VCaP (cell line): ENCODE measurements around the gene WDR19.

ENCODE experiments used
- H3K27ac ChIP-seq: fragments of 450-650 bp; 2 replicates; pipeline ENCODE4 v1.5.1; 2017
- TF ChIP-seq, protein P1 (sequence below): fragments of 450-650 bp; conservative IDR thresholded peaks from 2 replicates; pipeline ENCODE4 v1.5.1; 2017; ENCODE audit warnings: mild to moderate bottlenecking, moderate library complexity

The WDR19 gene

DNA sequence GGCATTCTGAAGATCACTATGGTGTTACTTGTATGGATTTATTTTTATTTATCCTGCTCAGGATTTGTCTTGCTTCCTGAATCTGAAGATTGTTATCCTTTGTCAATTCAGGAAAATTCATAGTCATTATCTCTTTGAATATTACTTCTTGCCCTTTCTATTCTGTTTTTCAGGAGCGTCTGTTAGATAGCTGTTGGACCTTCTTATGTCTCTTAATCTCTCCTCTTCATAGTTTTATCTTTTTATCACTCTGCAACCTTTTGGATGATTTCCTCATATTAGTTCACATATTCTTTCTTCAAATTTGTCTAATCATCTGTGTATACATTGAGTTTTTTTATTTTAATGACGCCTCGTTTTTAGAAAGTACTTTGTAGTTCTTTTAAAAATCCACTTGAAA, 19.6 kb downstream of the WDR19 start:
- no peak overlapping the region for H3K27ac ChIP-seq
- TF ChIP-seq, protein P1, sequence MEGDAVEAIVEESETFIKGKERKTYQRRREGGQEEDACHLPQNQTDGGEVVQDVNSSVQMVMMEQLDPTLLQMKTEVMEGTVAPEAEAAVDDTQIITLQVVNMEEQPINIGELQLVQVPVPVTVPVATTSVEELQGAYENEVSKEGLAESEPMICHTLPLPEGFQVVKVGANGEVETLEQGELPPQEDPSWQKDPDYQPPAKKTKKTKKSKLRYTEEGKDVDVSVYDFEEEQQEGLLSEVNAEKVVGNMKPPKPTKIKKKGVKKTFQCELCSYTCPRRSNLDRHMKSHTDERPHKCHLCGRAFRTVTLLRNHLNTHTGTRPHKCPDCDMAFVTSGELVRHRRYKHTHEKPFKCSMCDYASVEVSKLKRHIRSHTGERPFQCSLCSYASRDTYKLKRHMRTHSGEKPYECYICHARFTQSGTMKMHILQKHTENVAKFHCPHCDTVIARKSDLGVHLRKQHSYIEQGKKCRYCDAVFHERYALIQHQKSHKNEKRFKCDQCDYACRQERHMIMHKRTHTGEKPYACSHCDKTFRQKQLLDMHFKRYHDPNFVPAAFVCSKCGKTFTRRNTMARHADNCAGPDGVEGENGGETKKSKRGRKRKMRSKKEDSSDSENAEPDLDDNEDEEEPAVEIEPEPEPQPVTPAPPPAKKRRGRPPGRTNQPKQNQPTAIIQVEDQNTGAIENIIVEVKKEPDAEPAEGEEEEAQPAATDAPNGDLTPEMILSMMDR: no peak

DNA sequence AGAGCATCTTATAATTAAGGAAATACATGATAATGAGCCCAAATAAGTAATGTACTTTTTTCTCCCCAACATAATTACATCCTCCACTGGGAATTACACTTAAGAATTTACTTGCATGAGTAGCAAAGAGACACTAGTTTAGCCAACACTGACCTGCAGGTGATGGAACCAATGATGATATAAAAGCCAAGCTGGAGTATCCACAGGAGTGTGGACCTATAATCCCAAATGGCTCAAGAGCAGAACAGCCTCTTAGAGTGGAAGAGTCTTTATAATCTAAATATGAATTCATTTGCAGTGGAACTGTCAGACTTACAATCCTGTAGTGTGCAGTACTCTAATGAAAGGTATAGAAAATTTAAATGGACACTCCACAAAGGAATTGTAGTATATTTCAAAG, 22.2 kb downstream of the WDR19 start:
- TF ChIP-seq, protein P1: no peak
- H3K27ac ChIP-seq: peak overlapping the region; percentile 17; the same call in 1 of the 2 replicates

GRCh38 chr4:39205000-39205399, 22.7 kb downstream of the WDR19 start:
- TF ChIP-seq, protein P1: no peak
- peak overlapping the region; percentile 17; the same call in 1 of the 2 replicates for H3K27ac ChIP-seq

DNA sequence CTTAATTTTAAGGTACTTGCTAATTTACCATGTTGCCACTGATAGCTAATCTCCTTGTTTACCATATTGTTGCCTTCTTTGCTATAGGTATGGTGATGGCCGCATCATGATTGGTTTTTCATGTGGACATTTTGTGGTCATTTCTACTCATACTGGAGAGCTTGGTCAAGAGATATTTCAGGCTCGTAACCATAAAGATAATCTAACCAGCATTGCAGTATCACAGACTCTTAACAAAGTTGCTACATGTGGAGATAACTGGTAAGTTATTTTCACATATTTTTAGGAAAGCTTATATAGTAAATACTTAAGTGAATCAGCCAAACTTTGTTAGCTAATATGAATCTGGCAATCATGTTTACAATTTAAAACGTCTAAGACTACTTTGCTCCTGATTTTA, 23.1 kb downstream of the WDR19 start:
- TF ChIP-seq, protein P1: no peak
- peak overlapping the region; percentile 17; the same call in 1 of the 2 replicates for H3K27ac ChIP-seq

GRCh38 chr4:39227906-39228305, 45.6 kb downstream of the WDR19 start:
- peak overlapping the region; percentile 54 for H3K27ac ChIP-seq
- TF ChIP-seq, protein P1: no peak

- TF ChIP-seq, protein P1: no peak
- peak overlapping the region; percentile 54 for H3K27ac ChIP-seq
Measured at GRCh38 chr4:39228377-39228776, 46.0 kb downstream of the WDR19 start.

DNA sequence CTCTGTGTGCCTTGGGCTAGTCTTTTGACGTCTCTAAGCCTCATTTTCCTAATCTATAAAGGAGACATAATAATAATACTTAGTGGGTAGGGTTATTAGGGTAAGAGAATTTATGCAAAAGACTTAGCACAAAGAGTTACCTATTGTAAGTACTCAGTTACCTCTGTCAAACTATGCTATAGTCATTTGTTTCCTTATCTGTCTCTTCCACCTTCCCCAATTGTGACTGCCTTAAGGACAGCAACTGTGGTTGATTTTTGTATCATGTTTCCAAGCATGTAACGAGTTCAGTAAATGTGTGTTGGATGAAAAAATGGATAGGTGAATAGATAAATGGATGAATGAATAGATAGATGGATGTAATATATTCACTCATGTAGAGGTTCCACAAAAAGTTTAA, 48.1 kb downstream of the WDR19 start:
- TF ChIP-seq, protein P1: no peak
- no peak overlapping the region for H3K27ac ChIP-seq
